SK-MEL-5 (cell line): Measurements from ENCODE around the gene NACC2. TPM values are rescaled to one million over a fixed set of nuclear protein-coding genes. Genes with fewer than 3 reads are reported as not detected.

Experiments used
- DNase-seq: peaks from one replicate; pipeline ENCODE4 v3.0.0-alpha.2; 2016; ENCODE audit warnings: low read depth, low spot score
- in situ Hi-C: cut with HindIII; loops from 2 replicates; pipeline ENCODE4 v1.10.0; 2016; ENCODE audit warnings: low sequenced_read_pairs, high pct_unique_total_duplicates, low pct_unique_long_range_greater_than_20kb
- total RNA-seq: library from RNA; depleted of rRNA; stranded (reverse); fragments of >200 nt; shearing (Covaris generic); gene quantifications from 2 replicates; pipeline ENCODE4 v1.2.3, GENCODE V29; 2014

NACC2 gene
- total RNA-seq, 1 experiment from 2014 or later: 38.2 TPM

- in situ Hi-C loops: no loop called here
- no peak for DNase-seq
Observed at GRCh38 chr9:136016572-136017288, 78.4 kb downstream of the NACC2 start.

GRCh38 chr9:136015656-136016571 is 79.2 kb downstream of the NACC2 start:
- in situ Hi-C loops: no loop called here
- no peak for DNase-seq

GRCh38 chr9:136014924-136015633 is 80.0 kb downstream of the NACC2 start:
- in situ Hi-C loops: no loop called here
- DNase-seq: no peak

- in situ Hi-C loops: no loop called here
- DNase-seq: no peak
Observed at GRCh38 chr9:136014147-136014923, 80.8 kb downstream of the NACC2 start.

- DNase-seq: no peak
- in situ Hi-C loops: no loop called here
Observed at GRCh38 chr9:136013524-136014034, 81.5 kb downstream of the NACC2 start.

- in situ Hi-C loops: no loop called here
- DNase-seq: no peak
Observed at GRCh38 chr9:136013116-136013515, 82.0 kb downstream of the NACC2 start.

GRCh38 chr9:136012651-136013050 is 82.4 kb downstream of the NACC2 start:
- in situ Hi-C loops: no loop called here
- no peak for DNase-seq

- no peak for DNase-seq
- in situ Hi-C loops: no loop called here
Observed at GRCh38 chr9:136011703-136012496, 83.2 kb downstream of the NACC2 start.

GRCh38 chr9:136011376-136011702 is 83.8 kb downstream of the NACC2 start:
- in situ Hi-C loops: no loop called here
- DNase-seq: no peak

GRCh38 chr9:136010615-136011361 is 84.3 kb downstream of the NACC2 start:
- DNase-seq: no peak
- in situ Hi-C loops: no loop called here

- in situ Hi-C loops: no loop called here
- DNase-seq: no peak
Observed at GRCh38 chr9:136010176-136010575, 84.9 kb downstream of the NACC2 start.

- no peak for DNase-seq
- in situ Hi-C loops: no loop called here
Observed at GRCh38 chr9:136009516-136009915, 85.6 kb downstream of the NACC2 start.

- in situ Hi-C loops: no loop called here
- DNase-seq: no peak
Observed at GRCh38 chr9:136008693-136008997, 86.4 kb downstream of the NACC2 start.

GRCh38 chr9:136007934-136008692 is 87.0 kb downstream of the NACC2 start:
- in situ Hi-C loops: no loop called here
- no peak for DNase-seq

GRCh38 chr9:136007276-136007933 is 87.7 kb downstream of the NACC2 start:
- DNase-seq: no peak
- in situ Hi-C loops: no loop called here
